HEK293 (cell line): Measurements from ENCODE around the gene NPHS2.

Experiments used
- CTCF ChIA-PET: fragments of 350-600 bp; formaldehyde crosslinking; extraction: SDS; loops from one replicate; lab custom pipeline; 2021; ENCODE audit warnings: antibody characterized with exemption; lab: Yijun Ruan, JAX
- POLR2A ChIA-PET: fragments of 300-600 bp; formaldehyde crosslinking; extraction: SDS; loops from one replicate; lab custom pipeline; 2020; ENCODE audit warnings: antibody characterized with exemption, inconsistent platforms; lab: Yijun Ruan, JAX
- H3K27ac ChIP-seq: fragments of 200-500 bp; sonication (Bioruptor generic); 2 replicates; pipeline ENCODE4 v1.5.1; 2014; ENCODE audit warnings: low read depth, low read length, control low read depth, inconsistent platforms; ENCODE audit errors: extremely low read depth
- H3K36me3 ChIP-seq, 2 experiments: fragments of 200-500 bp in 1 of 2; sonication (Bioruptor generic) in 1 of 2; 1 replicate in 1 of 2; 2 replicates in 1 of 2; pipeline ENCODE4 v1.5.1; 2014 to 2017; ENCODE audit warnings: inconsistent platforms in 2 of 2, low read length in 2 of 2; ENCODE audit not compliant: control insufficient read depth in 2 of 2, insufficient read depth in 1 of 2
- H3K4me1 ChIP-seq: fragments of 200-500 bp; sonication (Bioruptor generic); 2 replicates; pipeline ENCODE4 v1.5.1; 2014; ENCODE audit warnings: mild to moderate bottlenecking, low read length, inconsistent platforms; ENCODE audit not compliant: control insufficient read depth, insufficient read depth
- H3K4me3 ChIP-seq: 2 replicates; pipeline ENCODE4 v1.5.1; 2011; ENCODE audit warnings: low read depth, mild to moderate bottlenecking, control low read depth, low read length, moderate library complexity
- H3K9me3 ChIP-seq: fragments of 200-500 bp; sonication (Bioruptor generic); 2 replicates; pipeline ENCODE4 v1.5.1; 2014; ENCODE audit warnings: low read depth, low read length, inconsistent platforms; ENCODE audit not compliant: control insufficient read depth, insufficient read depth
- ELK4 ChIP-seq: IDR thresholded peaks from 2 replicates; pipeline ENCODE4 v1.6.1; 2011; ENCODE audit warnings: mild to moderate bottlenecking, low read depth, low read length, borderline replicate concordance
- HOXA7 ChIP-seq: sonication (generic); formaldehyde crosslinking; IDR thresholded peaks from 2 replicates; pipeline ENCODE4 v1.8.1; 2022; ENCODE audit warnings: missing genetic modification reagents, borderline replicate concordance
- SCRT1 ChIP-seq: fragments of 450-650 bp; formaldehyde crosslinking; IDR thresholded peaks from 2 replicates; pipeline ENCODE4 v1.5.1; 2016; ENCODE audit warnings: missing biosample characterization, missing genetic modification characterization, borderline replicate concordance
- ZNF146 ChIP-seq: fragments of 450-650 bp; formaldehyde crosslinking; IDR thresholded peaks from 2 replicates; pipeline ENCODE4 v1.5.1; 2016; ENCODE audit warnings: missing biosample characterization, missing genetic modification characterization
- ZNF19 ChIP-seq: fragments of 450-650 bp; formaldehyde crosslinking; IDR thresholded peaks from 2 replicates; pipeline ENCODE4; 2016; ENCODE audit warnings: missing biosample characterization, missing genetic modification characterization, low read depth
- ZNF23 ChIP-seq: fragments of 450-650 bp; formaldehyde crosslinking; IDR thresholded peaks from 2 replicates; pipeline ENCODE4 v1.5.1; 2016; ENCODE audit warnings: missing biosample characterization, missing genetic modification characterization, borderline replicate concordance
- ZNF561 ChIP-seq: fragments of 450-650 bp; IDR thresholded peaks from 2 replicates; pipeline ENCODE4 v1.5.1; 2018; ENCODE audit warnings: missing biosample characterization, missing genetic modification characterization, borderline replicate concordance
- ZNF645 ChIP-seq: fragments of 450-650 bp; formaldehyde crosslinking; IDR thresholded peaks from 2 replicates; pipeline ENCODE4; 2016; ENCODE audit warnings: missing biosample characterization, missing genetic modification characterization
- ZNF785 ChIP-seq: fragments of 450-650 bp; formaldehyde crosslinking; IDR thresholded peaks from 2 replicates; pipeline ENCODE4 v1.5.1; 2016; ENCODE audit warnings: missing biosample characterization, missing genetic modification characterization
- TF ChIP-seq, protein P1 (sequence below): fragments of 450-650 bp; formaldehyde crosslinking; IDR thresholded peaks from 2 replicates; pipeline ENCODE4 v1.5.1; 2016; ENCODE audit warnings: missing biosample characterization, missing genetic modification characterization, low read depth

Gene NPHS2

GRCh38 chr1:179506199-179506598 is 69.5 kb downstream of the NPHS2 start:
- TF ChIP-seq, protein P1, sequence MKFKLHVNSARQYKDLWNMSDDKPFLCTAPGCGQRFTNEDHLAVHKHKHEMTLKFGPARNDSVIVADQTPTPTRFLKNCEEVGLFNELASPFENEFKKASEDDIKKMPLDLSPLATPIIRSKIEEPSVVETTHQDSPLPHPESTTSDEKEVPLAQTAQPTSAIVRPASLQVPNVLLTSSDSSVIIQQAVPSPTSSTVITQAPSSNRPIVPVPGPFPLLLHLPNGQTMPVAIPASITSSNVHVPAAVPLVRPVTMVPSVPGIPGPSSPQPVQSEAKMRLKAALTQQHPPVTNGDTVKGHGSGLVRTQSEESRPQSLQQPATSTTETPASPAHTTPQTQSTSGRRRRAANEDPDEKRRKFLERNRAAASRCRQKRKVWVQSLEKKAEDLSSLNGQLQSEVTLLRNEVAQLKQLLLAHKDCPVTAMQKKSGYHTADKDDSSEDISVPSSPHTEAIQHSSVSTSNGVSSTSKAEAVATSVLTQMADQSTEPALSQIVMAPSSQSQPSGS, result no peak
- TF ChIP-seq ZNF561 (tag by site-specific recombination) (no peak), ZNF645 (no peak), ZNF23 (tag by site-specific recombination) (no peak), ZNF146 (tag by site-specific recombination) (no peak), SCRT1 (tag by site-specific recombination) (no peak), ZNF19 (tag by site-specific recombination) (no peak), ZNF785 (tag by site-specific recombination) (no peak), HOXA7 (CRISPR knock-in tag) (no peak), ELK4 (no peak)
- TF ChIP-seq, all 188 proteins: peak for 0
- POLR2A ChIA-PET, result no interaction called here

More at GRCh38 chr1:179506199-179506598, 69.5 kb downstream of the NPHS2 start:
- Histone ChIP-seq H3K4me3 (no peak overlapping the region), H3K27ac (no peak overlapping the region), H3K4me1 (no peaks in the 10 kb centered on the region), H3K36me3 (no peaks in the 10 kb centered on the region), H3K9me3 (no peaks in the 10 kb centered on the region)
- CTCF ChIA-PET, result interaction anchor here (1.5 kb wide), 1 partner anchor 12 kb away, joined by 3 read pairs; no protein-coding TSS in a partner anchor
